GM18873 (cell line): ENCODE data around the gene HSBP1L1.

Source experiments
- ATAC-seq: cut with Tn5 transposase; IDR thresholded peaks from one replicate; pipeline ENCODE4 v1.9.1; 2021; ENCODE audit warnings: mild to moderate bottlenecking, moderate library complexity, moderate number of reproducible peaks; ENCODE audit not compliant: unreplicated experiment, low FRiP score

HSBP1L1 gene

DNA sequence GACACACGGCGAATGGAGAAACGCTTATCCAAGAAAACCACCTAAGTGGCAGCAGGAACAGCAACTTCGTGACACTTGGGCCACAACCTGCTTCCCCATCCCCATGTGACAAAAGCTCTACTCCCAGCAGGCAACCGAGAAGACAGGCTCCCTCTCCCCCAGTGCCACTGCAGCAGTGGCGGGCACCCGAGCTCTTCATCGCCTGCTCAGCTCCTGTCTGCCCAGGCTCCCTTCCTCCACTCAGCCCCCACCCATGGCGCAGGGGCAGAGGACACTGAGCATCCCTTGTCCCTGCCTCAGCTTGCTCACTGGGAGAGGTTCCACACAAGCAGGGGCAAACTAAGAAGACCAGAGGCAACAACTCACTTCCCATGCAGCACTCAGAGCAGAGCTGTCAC is 35.9 kb upstream of the HSBP1L1 start:
- no peak for ATAC-seq

DNA sequence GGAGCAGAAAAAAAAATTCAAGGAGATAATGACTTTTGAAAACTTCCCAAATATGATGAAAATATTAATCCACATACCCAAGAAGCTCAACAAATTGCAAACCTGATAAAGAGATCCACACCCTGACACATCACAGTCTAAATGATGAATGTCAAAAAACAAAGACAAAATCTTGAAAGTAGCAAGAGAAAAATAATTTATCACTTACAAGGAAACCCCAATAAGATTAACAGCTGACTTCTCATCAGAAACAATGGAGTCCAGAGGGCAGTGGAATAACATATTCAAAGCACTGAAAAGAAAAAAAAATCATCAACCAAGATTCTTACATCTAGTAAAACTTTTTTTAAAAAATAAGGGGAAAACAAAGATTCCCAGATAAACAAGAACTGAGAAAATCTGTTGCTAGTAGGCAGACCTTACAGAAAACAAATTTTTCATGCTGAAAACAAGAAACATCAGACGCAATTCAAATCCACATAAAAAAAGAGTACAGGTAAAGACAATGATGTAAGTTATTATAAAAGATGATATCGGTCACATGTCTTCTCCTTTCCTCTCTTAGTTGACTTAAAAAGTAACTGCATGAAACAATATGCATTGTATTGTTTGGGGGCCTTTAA is 34.3 kb upstream of the HSBP1L1 start:
- no peak for ATAC-seq

DNA sequence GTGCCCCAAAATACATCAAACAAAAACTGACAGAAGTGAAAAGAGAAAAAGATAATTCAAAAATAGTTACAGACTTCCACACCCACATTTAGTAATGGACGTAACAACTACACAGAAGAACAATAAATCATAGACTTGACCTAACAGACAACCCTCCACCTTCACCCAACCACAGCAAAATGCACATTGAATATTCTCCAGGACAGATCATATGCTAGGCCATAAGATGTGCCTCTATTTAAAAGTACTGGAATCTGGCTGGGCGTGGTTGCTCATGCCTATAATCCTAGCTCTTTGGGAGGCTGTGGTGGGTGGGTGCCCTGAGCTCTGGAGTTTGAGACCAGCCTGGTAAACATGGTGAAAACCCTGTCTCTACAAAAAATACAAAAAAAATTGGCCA is 33.0 kb upstream of the HSBP1L1 start:
- no peak for ATAC-seq

DNA sequence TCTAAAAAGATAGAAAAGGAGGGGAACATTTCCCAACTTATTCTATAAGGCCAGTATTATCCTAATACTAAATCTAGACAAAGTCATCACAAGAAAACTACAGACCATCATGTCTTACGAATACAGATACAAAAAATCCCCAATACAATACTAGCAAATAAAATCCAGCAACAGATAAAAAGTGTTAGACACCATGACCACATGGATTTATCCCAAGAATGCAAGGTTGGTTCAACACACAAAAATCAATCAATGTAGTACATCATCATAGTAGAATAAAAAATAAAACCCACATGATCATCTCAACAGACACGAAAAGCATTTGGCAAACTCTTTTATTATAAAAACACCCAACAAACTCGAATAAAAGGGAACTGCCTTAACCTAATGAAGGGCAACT is 31.5 kb upstream of the HSBP1L1 start:
- ATAC-seq = no peak

- ATAC-seq = no peak
Observed at GRCh38 chr18:79933765-79934164, 30.7 kb upstream of the HSBP1L1 start.

GRCh38 chr18:79934311-79935097 is 29.9 kb upstream of the HSBP1L1 start:
- no peak for ATAC-seq

- no peak for ATAC-seq
Observed at GRCh38 chr18:79935098-79935480, 29.4 kb upstream of the HSBP1L1 start.

DNA sequence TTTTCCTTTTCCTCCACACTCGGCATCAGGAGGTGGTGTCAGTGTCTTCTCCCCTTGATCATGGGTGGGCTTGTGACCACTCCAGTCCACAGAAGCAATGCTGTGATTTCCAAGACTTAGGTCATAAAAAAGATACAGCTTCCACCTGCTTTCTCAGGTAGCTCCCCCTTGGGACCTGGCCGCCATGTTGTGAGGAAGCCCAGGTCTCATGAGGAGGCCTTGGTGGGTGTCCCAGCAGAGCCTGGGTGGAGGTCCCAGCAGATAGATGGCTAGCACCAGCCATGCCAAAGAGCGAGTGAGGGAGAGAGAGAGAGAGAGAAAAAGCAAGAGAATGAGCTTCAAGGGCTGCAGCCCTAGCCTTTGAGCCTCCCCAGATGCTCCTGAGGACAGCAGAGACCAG is 28.9 kb upstream of the HSBP1L1 start:
- ATAC-seq = no peak

DNA sequence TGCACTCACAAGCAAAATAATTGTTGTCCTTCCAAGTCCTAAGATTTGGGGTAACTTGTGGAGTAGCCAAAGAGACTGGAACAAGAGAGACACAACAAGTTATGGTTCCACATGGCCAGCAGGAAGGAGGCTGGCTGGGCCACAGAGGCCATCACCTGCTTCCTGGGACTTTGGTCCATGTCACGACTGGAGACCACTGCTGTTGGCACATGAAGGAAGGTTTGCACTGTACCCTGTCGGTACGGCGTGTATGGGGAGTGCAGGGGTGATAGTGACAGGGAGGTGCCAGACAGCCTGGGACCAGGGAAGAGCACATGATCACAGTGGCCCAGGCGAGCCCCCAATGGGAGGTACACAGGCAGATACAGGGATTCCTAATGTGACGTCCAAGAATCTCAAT is 28.5 kb upstream of the HSBP1L1 start:
- ATAC-seq = no peak

GRCh38 chr18:79936641-79937040 is 27.8 kb upstream of the HSBP1L1 start:
- no peak for ATAC-seq

DNA sequence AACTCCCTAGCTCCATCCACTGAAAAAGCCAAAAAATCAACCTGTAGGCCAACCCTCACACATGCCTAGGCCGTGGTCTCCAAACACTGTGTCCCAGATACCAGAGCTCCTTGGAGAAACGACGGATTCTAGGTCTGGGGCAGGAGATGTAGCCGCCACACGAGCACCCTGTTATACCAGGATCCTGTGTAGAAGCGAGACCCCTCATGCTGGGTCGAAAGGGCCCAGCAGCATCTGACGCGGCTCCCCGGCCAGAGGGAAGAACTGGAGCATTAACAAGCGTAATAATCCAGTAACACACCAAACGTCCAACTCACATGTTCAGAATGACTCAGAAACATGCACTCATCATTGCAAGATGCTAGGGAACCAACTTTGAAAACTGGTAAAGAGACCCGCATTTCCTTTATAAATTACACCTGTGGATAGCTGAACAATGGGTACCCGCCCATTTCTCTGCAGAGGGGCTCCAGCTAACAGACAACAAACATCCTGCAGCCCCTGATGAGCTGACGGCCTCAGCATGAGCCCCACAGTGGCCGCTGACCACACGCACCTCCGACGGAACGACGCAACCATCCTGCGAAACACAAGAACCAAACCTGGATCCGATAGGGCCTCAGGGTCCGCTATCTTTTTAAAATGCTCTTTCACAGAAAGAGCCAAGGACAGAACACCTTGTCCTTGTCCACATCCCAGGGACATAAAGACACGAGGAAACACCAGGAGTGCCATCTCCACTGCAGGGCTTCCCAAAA is 27.2 kb upstream of the HSBP1L1 start:
- no peak for ATAC-seq

- ATAC-seq = no peak
Observed at GRCh38 chr18:79938196-79938595, 26.2 kb upstream of the HSBP1L1 start.

- no peak for ATAC-seq
Observed at GRCh38 chr18:79939096-79939495, 25.3 kb upstream of the HSBP1L1 start.

DNA sequence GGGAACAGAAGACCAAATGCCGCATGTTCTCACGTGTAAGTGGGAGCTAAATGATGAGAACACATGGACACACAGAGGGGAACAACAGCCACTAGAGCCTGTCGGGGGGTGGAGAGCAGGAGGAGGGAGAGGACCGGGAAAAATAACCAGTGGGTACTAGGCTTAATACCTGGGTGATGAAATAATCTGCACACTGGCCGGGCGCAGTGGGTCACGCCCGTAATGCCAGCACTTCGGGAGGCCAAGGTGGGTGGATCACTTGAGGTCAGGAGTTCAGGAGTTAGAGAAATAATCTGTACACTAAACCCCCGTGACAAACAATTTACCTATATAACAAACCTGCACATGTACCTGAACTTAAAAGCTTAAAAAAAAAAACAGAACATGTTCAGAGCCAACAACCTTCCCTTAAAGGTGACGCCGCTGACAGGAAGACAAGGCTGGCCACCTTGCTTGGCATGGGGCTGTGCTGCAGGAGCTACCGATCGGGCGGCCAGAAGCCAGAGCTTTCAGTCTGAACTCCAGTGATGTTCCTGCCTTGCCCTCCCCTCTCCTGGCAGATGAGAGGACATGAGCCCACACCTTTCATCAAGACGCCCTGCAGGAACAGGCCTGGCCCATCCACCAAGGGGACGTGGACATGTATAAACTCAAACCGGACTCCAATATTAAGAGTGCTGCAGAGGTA is 24.2 kb upstream of the HSBP1L1 start:
- no peak for ATAC-seq

DNA sequence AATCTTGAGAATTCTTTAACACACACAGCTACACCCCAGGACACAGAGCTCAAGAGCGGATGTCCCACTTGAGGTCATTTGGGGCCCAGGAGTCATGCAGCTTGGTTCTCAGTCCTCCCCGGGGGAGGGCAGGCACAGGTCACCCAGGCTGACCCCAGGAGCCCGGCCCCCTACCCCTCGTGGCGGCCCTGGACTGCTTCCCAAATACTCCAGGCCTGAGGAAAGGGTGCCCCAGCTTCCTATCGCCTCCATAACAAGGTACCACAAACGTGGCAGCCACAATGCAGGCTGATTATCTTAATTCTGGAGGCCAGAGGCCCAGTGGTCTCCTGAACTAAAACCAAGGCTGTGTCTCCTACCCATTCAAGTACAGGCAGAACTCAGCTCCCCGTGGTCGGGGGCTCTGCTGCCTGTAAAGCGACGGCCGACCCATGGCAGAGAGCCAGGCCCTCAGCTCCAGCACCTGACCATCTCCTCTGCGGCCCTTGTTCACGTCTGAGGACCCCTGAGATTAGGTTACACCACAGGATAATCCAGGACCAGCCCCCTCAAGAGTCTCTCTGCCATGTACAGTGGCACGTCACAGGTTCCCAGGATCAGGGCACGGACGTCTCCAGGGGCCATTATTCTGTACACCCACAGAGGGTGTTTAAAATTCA is 23.5 kb upstream of the HSBP1L1 start:
- ATAC-seq = no peak

- no peak for ATAC-seq
Observed at GRCh38 chr18:79941473-79942119, 22.8 kb upstream of the HSBP1L1 start.

DNA sequence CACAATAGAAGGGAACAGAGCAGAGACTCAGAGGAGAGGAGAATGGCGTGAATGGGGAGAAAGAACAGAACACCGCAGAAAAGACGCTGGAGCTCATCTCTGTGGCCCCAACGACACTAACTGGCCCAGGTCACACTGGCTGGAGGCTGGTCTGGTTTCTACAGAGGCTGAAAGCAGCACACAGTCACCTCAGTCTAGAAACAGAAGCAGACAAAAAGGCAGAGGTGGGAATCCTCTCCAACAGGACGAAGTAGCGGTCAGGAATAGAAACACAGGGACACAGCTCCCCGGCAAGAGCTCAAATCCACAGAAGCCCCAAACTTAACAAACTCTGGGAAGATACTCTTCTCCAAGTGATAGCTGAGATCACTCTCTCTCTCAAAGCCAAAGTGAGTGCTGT is 22.2 kb upstream of the HSBP1L1 start:
- ATAC-seq = no peak

DNA sequence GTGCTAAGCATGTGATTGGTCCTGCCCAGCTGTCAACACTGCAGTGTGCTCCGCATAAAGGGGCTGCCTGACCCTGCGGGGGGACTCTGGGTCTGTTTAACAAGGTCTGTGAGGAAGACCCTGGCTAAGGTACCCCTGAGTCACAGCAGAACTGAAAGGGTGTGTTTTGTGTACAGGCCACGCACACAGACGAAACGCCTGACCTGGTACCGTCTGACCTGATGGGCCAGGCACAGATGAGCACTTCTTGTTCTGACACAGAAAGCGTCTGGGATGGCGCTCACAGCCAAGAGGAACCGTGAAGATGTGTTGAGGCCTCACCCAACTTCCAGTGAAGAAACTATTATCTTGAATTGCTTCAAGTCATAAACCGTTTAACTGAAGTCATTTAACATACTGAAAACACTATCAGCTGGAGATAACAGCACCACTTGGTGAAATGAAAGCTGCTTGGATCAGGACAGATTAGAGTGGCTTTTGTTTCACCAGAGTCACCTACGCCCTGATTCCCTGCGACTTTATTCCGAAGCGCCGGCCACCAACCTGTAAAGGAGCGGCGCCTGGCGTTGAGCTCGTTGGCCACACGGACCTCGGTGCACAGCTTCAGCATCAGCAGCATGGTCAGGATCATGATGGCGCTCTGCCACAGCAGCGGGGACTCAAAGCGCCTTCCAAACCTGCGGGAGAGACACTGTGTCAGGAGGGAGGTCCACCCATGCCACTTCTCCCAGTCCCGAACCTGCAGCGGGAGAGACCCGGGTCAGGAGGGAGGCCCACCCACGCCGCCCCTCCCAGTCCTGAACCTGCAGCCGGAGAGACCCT is 21.4 kb upstream of the HSBP1L1 start:
- no peak for ATAC-seq

DNA sequence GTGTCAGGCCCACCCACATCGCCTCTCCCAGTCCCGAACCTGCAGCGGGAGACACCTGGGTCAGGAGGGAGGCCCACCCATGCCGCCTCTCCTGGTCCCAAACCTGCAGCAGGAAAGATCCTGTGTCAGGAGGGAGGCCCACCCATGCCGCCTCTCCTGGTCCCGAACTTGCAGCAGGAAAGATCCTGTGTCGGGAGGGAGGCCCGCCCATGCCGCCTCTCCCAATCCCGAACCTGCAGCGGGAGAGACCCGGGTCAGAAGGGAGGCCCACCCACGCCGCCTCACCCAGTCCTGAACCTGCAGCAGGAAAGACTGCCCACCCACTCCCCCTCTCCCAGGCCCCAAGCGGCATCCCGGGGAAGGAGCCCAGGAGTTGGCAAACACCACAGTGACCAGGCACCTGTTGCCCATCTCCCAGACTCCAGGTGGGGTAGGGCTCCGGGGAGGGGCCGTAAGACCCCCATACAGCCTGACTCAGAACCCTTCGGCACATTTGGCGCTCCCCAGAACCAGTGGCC is 20.8 kb upstream of the HSBP1L1 start:
- ATAC-seq = no peak
